Activated CD4-positive, CD25-positive, alpha-beta regulatory T cell treated with anti-CD3 and anti-CD28 coated beads, Interleukin-2, amount 50 U/mL, for 16 hours (primary cell): ENCODE measurements around the gene RPL7A.
"Not testable (repeated sequence)": the region's sequence is repeated elsewhere in the genome, so short reads cannot be mapped to it uniquely, and the experiment has no call there.

ENCODE experiments used
- DNase-seq: peaks from one replicate; pipeline ENCODE4 v3.0.0-alpha.2; 2020; ENCODE audit warnings: low read depth, low spot score

RPL7A gene

GRCh38 chr9:133327834-133328484 lies 20.1 kb upstream of the RPL7A start:
- DNase-seq: no peak

- DNase-seq: not testable (repeated sequence)
Observed at GRCh38 chr9:133329306-133330156, 18.5 kb upstream of the RPL7A start.

GRCh38 chr9:133331221-133331620 lies 16.8 kb upstream of the RPL7A start:
- no peak for DNase-seq

- DNase-seq: no peak
Observed at GRCh38 chr9:133331641-133332380, 16.2 kb upstream of the RPL7A start.

- no peak for DNase-seq
Observed at GRCh38 chr9:133332381-133332730, 15.7 kb upstream of the RPL7A start.

GRCh38 chr9:133333011-133333410 lies 15.0 kb upstream of the RPL7A start:
- DNase-seq: no peak

- no peak for DNase-seq
Observed at GRCh38 chr9:133333566-133333965, 14.5 kb upstream of the RPL7A start.

GRCh38 chr9:133334161-133334560 lies 13.9 kb upstream of the RPL7A start:
- no peak for DNase-seq

GRCh38 chr9:133334888-133335287 lies 13.1 kb upstream of the RPL7A start:
- not testable (repeated sequence) for DNase-seq

- peak; percentile 88 for DNase-seq
Observed at GRCh38 chr9:133335924-133336811, 11.8 kb upstream of the RPL7A start, which contains the start of gene SURF6. SURF6 (minus strand) TSS chr9:133336188; CDS start chr9:133336132, 56 bp downstream.

- DNase-seq: no peak
Observed at GRCh38 chr9:133339641-133340040, 8.4 kb upstream of the RPL7A start.

GRCh38 chr9:133340256-133340655 lies 7.8 kb upstream of the RPL7A start:
- DNase-seq: no peak

- DNase-seq: no peak
Observed at GRCh38 chr9:133340916-133341315, 7.1 kb upstream of the RPL7A start.

GRCh38 chr9:133341369-133342068 lies 6.5 kb upstream of the RPL7A start:
- DNase-seq: no peak

GRCh38 chr9:133342069-133342406 lies 6.0 kb upstream of the RPL7A start:
- no peak for DNase-seq

GRCh38 chr9:133342570-133342969 lies 5.4 kb upstream of the RPL7A start:
- DNase-seq: no peak

- DNase-seq: no peak
Observed at GRCh38 chr9:133344071-133344470, 3.9 kb upstream of the RPL7A start.

GRCh38 chr9:133344979-133345378 lies 3.0 kb upstream of the RPL7A start:
- DNase-seq: no peak

- DNase-seq: no peak
Observed at GRCh38 chr9:133345596-133345995, 2.4 kb upstream of the RPL7A start.

- no peak for DNase-seq
Observed at GRCh38 chr9:133346021-133346785, 1.8 kb upstream of the RPL7A start.
